Stimulated activated naive CD8-positive, alpha-beta T cell treated with anti-CD3 and anti-CD28 coated beads, Interleukin-15, Interleukin-2, amounts not matched to agents 100 ng/mL and 50 ng/mL, for 24 hours (primary cell): ENCODE results near the gene LEFTY1.
"Not testable (repeated sequence)": the region's sequence is repeated elsewhere in the genome, so short reads cannot be mapped to it uniquely, and the experiment has no call there.

Experiments
- H3K27ac Mint-ChIP-seq: one replicate; pipeline ENCODE4 v1.8.0; 2021; ENCODE audit warnings: mild to moderate bottlenecking, mixed read lengths
- H3K27me3 Mint-ChIP-seq: one replicate; pipeline ENCODE4 v1.8.0; 2021; ENCODE audit warnings: mixed read lengths
- H3K36me3 Mint-ChIP-seq: one replicate; pipeline ENCODE4 v1.8.0; 2021; ENCODE audit warnings: low read depth, mixed read lengths
- H3K4me1 Mint-ChIP-seq: one replicate; pipeline ENCODE4 v1.8.0; 2021; ENCODE audit warnings: low read depth, mixed read lengths
- H3K4me3 Mint-ChIP-seq: one replicate; pipeline ENCODE4 v1.8.0; 2021; ENCODE audit warnings: mild to moderate bottlenecking, mixed read lengths
- H3K9me3 Mint-ChIP-seq: one replicate; pipeline ENCODE4 v1.8.0; 2021; ENCODE audit warnings: mixed read lengths

LEFTY1 gene, protein sequence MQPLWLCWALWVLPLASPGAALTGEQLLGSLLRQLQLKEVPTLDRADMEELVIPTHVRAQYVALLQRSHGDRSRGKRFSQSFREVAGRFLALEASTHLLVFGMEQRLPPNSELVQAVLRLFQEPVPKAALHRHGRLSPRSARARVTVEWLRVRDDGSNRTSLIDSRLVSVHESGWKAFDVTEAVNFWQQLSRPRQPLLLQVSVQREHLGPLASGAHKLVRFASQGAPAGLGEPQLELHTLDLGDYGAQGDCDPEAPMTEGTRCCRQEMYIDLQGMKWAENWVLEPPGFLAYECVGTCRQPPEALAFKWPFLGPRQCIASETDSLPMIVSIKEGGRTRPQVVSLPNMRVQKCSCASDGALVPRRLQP

GRCh38 chr1:225888898-225889601, at the start of gene LEFTY1:
Gene LEFTY1 (minus strand): TSS chr1:225889146. CDS start chr1:225889066, 80 bp downstream.
- no peak within 1 kb of the TSS for H3K4me3 Mint-ChIP-seq
- no peaks in the 10 kb centered on the region for H3K9me3 Mint-ChIP-seq
- H3K36me3 Mint-ChIP-seq = no peaks in the 10 kb centered on the region
- peaks cover 9% of the 10 kb centered on the region for H3K4me1 Mint-ChIP-seq
- peak within 1 kb of the TSS; percentile 5 for H3K27ac Mint-ChIP-seq
- no peaks in the 10 kb centered on the region for H3K27me3 Mint-ChIP-seq

DNA sequence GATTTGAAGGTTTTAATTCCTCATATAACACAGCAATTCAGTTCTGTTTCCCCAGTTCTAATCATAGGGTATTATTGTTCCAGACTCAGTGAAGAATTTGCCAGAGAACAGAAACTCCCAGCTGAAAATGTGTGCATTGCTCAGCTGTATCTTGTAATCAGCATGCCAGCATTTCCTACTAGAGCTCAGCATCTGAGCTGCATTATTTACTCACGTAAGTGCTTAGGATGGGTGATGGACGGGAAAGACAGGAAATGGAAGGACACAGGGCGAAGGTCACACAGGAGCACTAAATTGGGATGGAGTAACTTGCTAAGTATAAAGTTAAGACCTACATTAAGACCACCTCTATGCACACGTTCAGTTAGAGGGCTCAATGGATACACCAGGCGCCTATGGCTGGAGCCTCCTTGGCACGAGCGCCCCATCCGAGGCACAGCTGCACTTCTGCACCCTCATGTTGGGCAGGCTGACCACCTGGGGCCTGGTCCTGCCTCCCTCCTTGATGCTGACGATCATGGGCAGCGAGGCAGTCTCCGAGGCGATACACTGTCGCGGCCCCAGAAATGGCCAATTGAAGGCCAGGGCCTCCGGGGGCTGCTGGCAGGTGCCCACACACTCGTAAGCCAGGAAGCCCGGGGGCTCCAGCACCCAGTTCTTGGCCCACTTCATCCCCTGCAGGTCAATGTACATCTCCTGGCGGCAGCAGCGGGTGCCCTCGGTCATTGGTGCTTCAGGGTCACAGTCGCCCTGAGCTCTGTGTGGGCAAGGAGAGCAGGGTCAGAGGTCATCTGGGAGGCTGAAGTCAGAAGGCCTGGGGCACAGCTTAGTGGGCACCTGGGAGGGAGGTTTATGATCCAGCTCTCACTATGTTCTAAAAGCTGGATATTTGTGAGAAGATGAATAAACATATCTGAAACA, 48.4 kb upstream of the LEFTY1 start:
- H3K4me3 Mint-ChIP-seq = no peak overlapping the region
- H3K27ac Mint-ChIP-seq = no peak overlapping the region
- H3K9me3 Mint-ChIP-seq = no peaks in the 10 kb centered on the region
- H3K36me3 Mint-ChIP-seq = no peaks in the 10 kb centered on the region
- H3K27me3 Mint-ChIP-seq = no peaks in the 10 kb centered on the region
- H3K4me1 Mint-ChIP-seq = no peaks in the 10 kb centered on the region

GRCh38 chr1:225936523-225936922, 47.6 kb upstream of the LEFTY1 start:
- Mint-ChIP-seq H3K9me3 (no peaks in the 10 kb centered on the region), H3K27me3 (no peaks in the 10 kb centered on the region), H3K27ac (no peak overlapping the region), H3K36me3 (no peaks in the 10 kb centered on the region), H3K4me1 (no peaks in the 10 kb centered on the region), H3K4me3 (no peak overlapping the region)

DNA sequence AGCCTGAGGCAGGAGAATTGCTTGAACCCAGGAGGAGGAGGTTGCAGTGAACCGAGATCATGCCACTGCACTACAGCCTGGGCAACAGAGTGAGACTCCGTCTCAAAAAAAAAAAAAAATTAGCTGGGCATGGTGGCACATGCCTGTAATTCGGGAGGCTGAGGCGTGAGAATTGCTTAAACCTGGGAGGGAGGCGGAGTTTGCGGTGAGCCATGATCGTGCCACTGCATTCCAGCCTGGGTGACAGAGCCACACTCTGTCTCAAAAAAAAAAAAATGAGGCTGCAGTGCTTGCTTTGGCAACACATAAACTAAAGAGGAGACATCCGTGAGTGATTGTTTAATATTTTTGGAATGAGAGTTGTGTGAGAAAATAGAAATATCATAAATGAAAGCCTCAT, 47.1 kb upstream of the LEFTY1 start:
- H3K27ac Mint-ChIP-seq, H3K4me1 Mint-ChIP-seq, H3K9me3 Mint-ChIP-seq, H3K36me3 Mint-ChIP-seq, H3K4me3 Mint-ChIP-seq, H3K27me3 Mint-ChIP-seq: not testable (repeated sequence)

GRCh38 chr1:225934711-225935110, 45.8 kb upstream of the LEFTY1 start:
- Mint-ChIP-seq H3K36me3 (no peaks in the 10 kb centered on the region), H3K9me3 (no peaks in the 10 kb centered on the region), H3K4me3 (no peak overlapping the region), H3K27ac (no peak overlapping the region), H3K27me3 (no peaks in the 10 kb centered on the region), H3K4me1 (no peaks in the 10 kb centered on the region)

DNA sequence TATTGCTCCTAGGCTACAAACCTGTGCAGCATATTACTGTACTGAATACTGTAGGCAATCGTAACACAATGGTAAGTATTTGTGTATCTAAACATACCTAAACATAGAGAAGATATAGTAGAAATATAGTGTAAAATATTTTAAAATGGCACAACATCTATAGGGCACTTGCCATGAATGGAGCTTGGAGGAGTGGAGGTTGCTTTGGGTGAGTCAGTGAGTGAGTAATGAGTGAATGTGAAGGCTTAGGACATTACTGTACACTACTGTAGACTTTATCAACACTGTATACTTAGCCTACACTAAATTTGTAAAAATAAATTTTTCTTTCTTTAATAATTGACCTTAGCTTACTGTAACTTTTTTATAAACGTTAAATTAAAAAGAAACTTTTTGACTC, 44.1 kb upstream of the LEFTY1 start:
- Mint-ChIP-seq H3K4me1 (peaks cover 14% of the 10 kb centered on the region), H3K27me3 (no peaks in the 10 kb centered on the region), H3K9me3 (no peaks in the 10 kb centered on the region), H3K27ac (no peak overlapping the region), H3K36me3 (no peaks in the 10 kb centered on the region), H3K4me3 (no peak overlapping the region)

DNA sequence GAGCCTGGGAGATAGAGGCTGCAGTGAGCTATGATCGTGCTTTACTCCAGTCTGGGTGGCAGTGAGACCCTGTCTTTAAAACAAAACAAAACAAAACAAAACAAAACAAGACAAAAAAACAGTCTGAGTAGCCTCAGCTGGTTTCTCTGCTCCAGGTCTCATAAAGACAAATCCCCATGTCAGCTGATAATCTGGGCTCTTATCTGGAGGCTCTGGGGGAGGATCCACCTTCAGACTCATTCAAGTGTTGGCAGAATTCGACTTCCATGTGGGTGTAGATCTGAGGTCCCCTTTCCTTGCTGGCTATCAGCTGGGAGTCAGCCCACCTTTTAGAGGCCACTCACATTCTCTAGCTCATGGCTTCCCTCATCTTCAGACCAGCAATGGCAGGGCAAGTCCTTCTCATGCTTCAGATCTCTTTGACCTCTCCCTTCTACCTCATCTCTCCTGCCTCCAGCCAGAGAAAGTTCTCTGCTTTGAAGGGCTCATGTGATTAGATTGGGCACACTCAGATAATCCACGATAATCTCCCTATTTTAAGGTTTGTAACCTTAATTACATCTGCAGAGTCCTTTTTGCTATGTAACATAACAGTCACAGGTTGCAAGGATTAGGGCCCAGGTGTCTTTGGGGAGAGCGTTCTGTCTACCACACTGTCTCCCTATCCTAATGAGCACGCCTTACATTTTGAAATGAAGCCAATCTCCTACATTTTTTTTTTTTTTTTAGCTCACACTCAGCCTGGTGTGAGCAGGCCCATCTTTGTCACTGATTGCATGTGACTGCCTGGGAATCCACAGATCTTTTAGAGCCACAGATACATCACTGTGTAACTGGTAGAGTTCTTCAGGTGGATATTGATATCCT, 42.6 kb upstream of the LEFTY1 start:
- Mint-ChIP-seq H3K36me3 (no peaks in the 10 kb centered on the region), H3K27me3 (no peaks in the 10 kb centered on the region), H3K9me3 (no peaks in the 10 kb centered on the region), H3K27ac (no peak overlapping the region), H3K4me3 (no peak overlapping the region), H3K4me1 (peaks cover 20% of the 10 kb centered on the region)

DNA sequence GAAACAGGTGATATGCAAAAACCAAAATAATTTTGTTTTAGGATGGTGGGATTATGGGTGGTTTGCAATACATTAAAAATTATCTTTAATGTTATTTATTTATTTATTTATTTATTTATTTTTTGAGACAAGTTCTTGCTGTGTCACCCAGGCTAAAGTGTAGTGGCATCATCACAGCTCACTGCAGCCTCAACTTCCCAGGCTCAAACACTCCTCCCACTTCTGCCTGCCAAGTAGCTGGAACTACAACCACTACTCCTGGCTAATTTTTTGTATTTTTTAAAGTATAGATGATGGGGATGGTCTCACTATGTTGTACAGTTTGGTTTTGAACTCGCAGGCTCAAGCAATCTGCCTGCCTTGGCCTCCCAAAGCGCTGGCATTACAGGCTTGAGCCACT, 41.6 kb upstream of the LEFTY1 start:
- Mint-ChIP-seq H3K9me3 (no peaks in the 10 kb centered on the region), H3K27ac (no peak overlapping the region), H3K4me1 (peaks cover 23% of the 10 kb centered on the region), H3K36me3 (no peaks in the 10 kb centered on the region), H3K4me3 (no peak overlapping the region), H3K27me3 (no peaks in the 10 kb centered on the region)

GRCh38 chr1:225929462-225929861, 40.5 kb upstream of the LEFTY1 start:
- not testable (repeated sequence) for H3K9me3 Mint-ChIP-seq, H3K27me3 Mint-ChIP-seq, H3K4me3 Mint-ChIP-seq, H3K36me3 Mint-ChIP-seq
- peaks cover 29% of the 10 kb centered on the region for H3K4me1 Mint-ChIP-seq
- H3K27ac Mint-ChIP-seq = peak overlapping the region; percentile 91

- Mint-ChIP-seq H3K9me3 (no peaks in the 10 kb centered on the region), H3K27me3 (no peaks in the 10 kb centered on the region), H3K4me3 (peak overlapping the region; percentile 5), H3K36me3 (peaks cover 4% of the 10 kb centered on the region), H3K4me1 (peaks cover 29% of the 10 kb centered on the region), H3K27ac (peak overlapping the region; percentile 91)
Measured at GRCh38 chr1:225928186-225929175, 39.5 kb upstream of the LEFTY1 start.

DNA sequence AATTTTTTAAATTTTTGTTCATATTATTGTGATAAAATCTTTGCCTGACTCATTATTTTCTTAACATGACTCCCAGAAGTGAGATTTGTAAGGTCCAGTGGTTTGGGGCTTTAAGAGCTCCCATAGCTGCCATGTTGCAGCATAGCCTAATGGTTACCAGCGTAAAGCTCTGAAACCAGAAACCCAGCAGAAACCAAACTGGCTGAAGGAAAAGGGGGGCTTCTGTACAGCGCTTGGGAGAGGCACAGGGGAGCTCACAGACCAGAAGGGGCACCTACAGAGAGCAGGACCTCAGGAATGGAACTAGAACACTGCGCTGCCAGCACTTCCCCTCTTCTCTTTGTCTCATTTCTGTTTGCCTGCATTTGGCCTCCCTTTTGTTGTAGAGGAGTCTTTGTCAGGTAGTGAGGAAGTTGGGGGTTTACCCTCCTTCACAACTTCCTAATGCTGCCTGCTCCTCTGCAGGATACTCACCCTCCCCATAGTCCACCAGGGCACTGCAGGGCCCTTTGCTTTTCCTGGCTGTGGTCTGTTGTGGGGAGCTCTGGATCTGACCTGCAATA, 37.7 kb upstream of the LEFTY1 start:
- Mint-ChIP-seq H3K9me3 (no peaks in the 10 kb centered on the region), H3K36me3 (peaks cover 15% of the 10 kb centered on the region), H3K4me3 (no peak overlapping the region), H3K27me3 (no peaks in the 10 kb centered on the region), H3K4me1 (peaks cover 41% of the 10 kb centered on the region), H3K27ac (no peak overlapping the region)

DNA sequence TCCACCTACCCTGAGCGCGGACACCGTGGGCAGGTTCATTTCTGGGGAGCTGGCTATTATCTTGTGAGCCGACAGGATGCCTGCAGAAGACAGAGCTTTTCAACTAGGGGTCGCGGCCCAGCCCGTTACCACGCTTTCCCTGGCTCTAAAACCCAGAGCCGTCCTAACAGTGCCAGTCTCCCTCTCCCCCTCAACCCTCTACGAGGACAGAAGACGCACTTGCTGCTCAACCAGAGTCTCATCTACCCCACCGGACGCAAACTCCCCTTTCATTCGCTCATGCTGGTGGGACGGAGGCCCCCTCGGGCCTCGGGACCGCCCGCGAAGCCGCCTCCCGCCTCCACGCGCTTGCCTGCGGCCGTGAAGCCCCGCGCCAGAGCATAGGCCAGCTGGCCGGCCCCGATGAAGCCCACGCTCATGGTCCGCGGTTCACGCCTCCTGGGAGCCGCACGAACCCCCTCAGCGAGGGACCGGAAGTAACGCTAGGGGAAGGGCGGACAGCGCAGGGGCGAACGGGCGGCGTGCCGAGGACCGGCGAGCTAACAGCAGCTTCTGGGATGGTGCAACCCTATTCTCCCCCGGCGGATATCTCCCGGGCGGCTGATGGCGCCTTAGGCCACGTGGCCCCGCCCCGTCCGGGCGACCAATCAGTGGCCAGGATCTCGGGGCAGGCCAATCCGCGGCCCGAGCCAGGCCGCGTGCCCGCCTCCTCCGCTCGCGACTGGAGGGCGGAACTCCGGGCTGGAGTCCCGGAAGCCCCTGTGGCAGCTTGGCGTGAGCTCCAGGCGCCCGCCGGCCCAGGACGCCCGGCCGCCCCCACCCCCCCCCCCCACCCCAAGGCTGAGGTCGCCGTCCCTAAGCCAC, 35.0 kb upstream of the LEFTY1 start, which contains the start of gene PYCR2:
Gene PYCR2 (minus strand): TSS at position 559 of the 864 bp plus-strand sequence. CDS start 140 bp downstream, at position 419.
- H3K4me1 Mint-ChIP-seq = peaks cover 57% of the 10 kb centered on the region
- H3K27ac Mint-ChIP-seq = peak within 1 kb of the TSS; percentile 97
- H3K4me3 Mint-ChIP-seq = peak within 1 kb of the TSS; percentile 95
- peaks cover 32% of the 10 kb centered on the region for H3K36me3 Mint-ChIP-seq
- H3K9me3 Mint-ChIP-seq = no peaks in the 10 kb centered on the region
- no peaks in the 10 kb centered on the region for H3K27me3 Mint-ChIP-seq
